Body of pancreas (tissue), 4 donors: ENCODE data around the gene ELK1. TPM values are rescaled to one million over a fixed set of nuclear protein-coding genes. Genes with fewer than 3 reads are reported as not detected.

Experiments
- ATAC-seq: fragments of 150-250 bp; one replicate; pipeline ENCODE4 v1.9.1; 2016
- DNase-seq, 4 donors: peaks; one replicate each; pipeline ENCODE4 v3.0.0-alpha.2; 2019
- H3K27ac ChIP-seq, 4 donors: fragments of 200-600 bp; sonication (generic); 1 replicate in 3 of 4; 2 replicates in 1 of 4; pipeline versions ENCODE4 v1.5.1 to v1.6.1; 2016 to 2019; ENCODE audit warnings: mild to moderate bottlenecking in 1 of 4, mixed read lengths in 1 of 4, moderate library complexity in 1 of 4
- H3K27me3 ChIP-seq, 2 donors: fragments of 200-600 bp; sonication (generic); one replicate each; pipeline ENCODE4 v1.6.0; 2016; ENCODE audit warnings: mild to moderate bottlenecking in 1 of 2
- H3K36me3 ChIP-seq, 2 donors: fragments of 200-600 bp; sonication (generic); replicated peaks in 1 of 2; 2 replicates each; pipeline ENCODE4 v1.5.1; 2016; ENCODE audit warnings: low read depth in 2 of 2; ENCODE audit not compliant: insufficient read depth in 1 of 2
- H3K4me1 ChIP-seq: fragments of 200-600 bp; sonication (generic); one replicate; pipeline ENCODE4 v1.6.0; 2016
- H3K4me3 ChIP-seq, 2 donors: fragments of 200-600 bp; sonication (generic); 1 replicate in 1 of 2; 2 replicates in 1 of 2; pipeline ENCODE4 v1.5.1; 2016 to 2019
- H3K9me3 ChIP-seq, 3 donors: fragments of 200-600 bp; sonication (generic); 1 replicate in 2 of 3; 2 replicates in 1 of 3; pipeline ENCODE4 v1.5.1; 2016
- CTCF ChIP-seq, 7 experiments: fragments of 450-650 bp in 4 of 7; fragments of 200-600 bp in 3 of 7; sonication (generic) in 3 of 7; IDR thresholded peaks; one replicate each; pipeline ENCODE4 v1.5.1; 2016 to 2019; ENCODE audit warnings: antibody characterized with exemption in 7 of 7
- POLR2A ChIP-seq, 3 donors: fragments of 450-650 bp; IDR thresholded peaks; one replicate each; pipeline ENCODE4 v1.6.1; 2016; ENCODE audit warnings: antibody characterized with exemption in 3 of 3, mild to moderate bottlenecking in 2 of 3
- whole genome bisulfite sequencing, 2 donors: methylation state at CpG; one replicate each; pipeline ENCODE4 v1.1.5; 2017; 5-methylcytosine and 5-hydroxymethylcytosine counted together
- intact Hi-C: fragments of 100-400 bp; cut with DNase I; formaldehyde crosslinking; loops from one replicate; pipeline ENCODE4 v1.15.1; 2023
- microRNA-seq, 2 donors: library from miRNA; unstranded; fragments of <30 nt; microRNA quantifications; one replicate each; pipeline ENCODE4, GENCODE V29; 2016; ENCODE audit warnings: borderline number of aligned reads in 2 of 2, borderline replicate concordance in 2 of 2
- small RNA-seq: library from RNA; depleted of rRNA; stranded (forward); fragments of <200 nt; gene quantifications from one replicate; pipeline ENCODE3, GENCODE V24; 2016
- total RNA-seq, 2 donors: library from RNA; depleted of rRNA; stranded (reverse); fragments of >200 nt; gene quantifications; one replicate each; pipeline ENCODE4 v1.1.0, GENCODE V29; 2016

Gene ELK1
- total RNA-seq, 2 donors from 2014 or later: 6.9 to 9.9 TPM

- Histone ChIP-seq H3K36me3 (no peaks in the 10 kb centered on the region), H3K27me3 (no peaks in the 10 kb centered on the region), H3K4me1 (no peaks in the 10 kb centered on the region), H3K4me3 (no peak overlapping the region), H3K9me3 (no peaks in the 10 kb centered on the region), H3K27ac (no peak overlapping the region)
- no peak for DNase-seq
- intact Hi-C loops: no loop called here
- 53 to 81% methylated on average over 3 to 13 of the region's 16 CpGs for WGBS, 2 donors
- no peak for ATAC-seq
- TF ChIP-seq CTCF (IDR thresholded peaks at IDR 0.05) (no peak), POLR2A (IDR thresholded peaks at IDR 0.05) (no peak)
Measured at GRCh38 chrX:47587906-47588735, 62.2 kb downstream of the ELK1 start.

GRCh38 chrX:47587091-47587891 lies 63.1 kb downstream of the ELK1 start:
- H3K27ac ChIP-seq: no peak overlapping the region
- no peak overlapping the region for H3K4me3 ChIP-seq
- intact Hi-C loops: no loop called here
- no peak for DNase-seq
- no peaks in the 10 kb centered on the region for H3K36me3 ChIP-seq
- H3K4me1 ChIP-seq: no peaks in the 10 kb centered on the region
- no peaks in the 10 kb centered on the region for H3K9me3 ChIP-seq
- ATAC-seq: no peak
- TF ChIP-seq CTCF (IDR thresholded peaks at IDR 0.05) (no peak), POLR2A (IDR thresholded peaks at IDR 0.05) (no peak)
- 17 to 55% methylated on average over 1 to 4 of the region's 4 CpGs for WGBS, 2 donors
- no peaks in the 10 kb centered on the region for H3K27me3 ChIP-seq

- H3K4me3 ChIP-seq: no peak overlapping the region
- no peak overlapping the region for H3K27ac ChIP-seq
- no peaks in the 10 kb centered on the region for H3K9me3 ChIP-seq
- no peaks in the 10 kb centered on the region for H3K4me1 ChIP-seq
- TF ChIP-seq POLR2A (IDR thresholded peaks at IDR 0.05) (no peak), CTCF (IDR thresholded peaks at IDR 0.05) (no peak)
- ATAC-seq (no peak), DNase-seq (no peak)
- intact Hi-C loops: no loop called here
- H3K36me3 ChIP-seq: no peaks in the 10 kb centered on the region
- 52 to 60% methylated on average over 3 to 7 of the region's 11 CpGs for whole genome bisulfite sequencing, 2 donors
- H3K27me3 ChIP-seq: no peaks in the 10 kb centered on the region
Measured at GRCh38 chrX:47586043-47586787, 64.1 kb downstream of the ELK1 start.

Small RNA genes lying within 50 kb of the gene (microRNA-seq; reads per million reads assigned to microRNA genes)
- 0 to 0.45 reads per million in 2 donors for gene MIR4769

Small RNA genes lying within 50 kb of the gene (small RNA-seq; reads per million reads assigned to genes)
- gene MIR4769: 0.47 reads per million, percentile 1 among the genes with 10 or more reads in this experiment

Other genes with a start within 250 kb of the ELK1 start
- gene ZNF41, start 167.3 kb downstream of the ELK1 start, total RNA-seq: 1 to 10 TPM; 1.6 to 4.9 TPM
- 10 to 100 TPM; 43.3 to 48.5 TPM for gene ARAF, start 89.4 kb downstream of the ELK1 start, total RNA-seq
- gene TIMP1, start 68.1 kb downstream of the ELK1 start, total RNA-seq: 10 to 100 TPM; 28.0 to 62.8 TPM
- 1 to 10 TPM in 1 of 2 donors, under 1 TPM in 1; 0.26 to 4.0 TPM for gene SYN1, start 30.7 kb downstream of the ELK1 start, total RNA-seq
- gene CFP, start 20.6 kb downstream of the ELK1 start, total RNA-seq: 1 to 10 TPM in 1 of 2 donors, not detected in 1; 1.8 TPM
- gene UXT, start 8.6 kb upstream of the ELK1 start, total RNA-seq: 10 to 100 TPM; 41.9 to 56.6 TPM
- gene ZNF81, start 186.3 kb upstream of the ELK1 start, total RNA-seq: 1 to 10 TPM; 4.2 to 6.9 TPM